Hepatocyte (in vitro differentiated cells): ENCODE results near the gene CDK2AP2.
"Not testable (repeated sequence)": the region's sequence is repeated elsewhere in the genome, so short reads cannot be mapped to it uniquely, and the experiment has no call there.

Experiments used
- EZH2 ChIP-seq: fragments of 200-600 bp; sonication (generic); IDR thresholded peaks from 2 replicates; pipeline ENCODE4 v1.6.1; 2016; ENCODE audit warnings: antibody characterized with exemption, mild to moderate bottlenecking, borderline replicate concordance
- EZH2phosphoT487 ChIP-seq: fragments of 200-600 bp; sonication (generic); IDR thresholded peaks from one replicate; pipeline ENCODE4 v1.6.1; 2018; ENCODE audit warnings: antibody characterized with exemption, mild to moderate bottlenecking, low read depth, moderate library complexity; ENCODE audit not compliant: unreplicated experiment, severe bottlenecking

DNA sequence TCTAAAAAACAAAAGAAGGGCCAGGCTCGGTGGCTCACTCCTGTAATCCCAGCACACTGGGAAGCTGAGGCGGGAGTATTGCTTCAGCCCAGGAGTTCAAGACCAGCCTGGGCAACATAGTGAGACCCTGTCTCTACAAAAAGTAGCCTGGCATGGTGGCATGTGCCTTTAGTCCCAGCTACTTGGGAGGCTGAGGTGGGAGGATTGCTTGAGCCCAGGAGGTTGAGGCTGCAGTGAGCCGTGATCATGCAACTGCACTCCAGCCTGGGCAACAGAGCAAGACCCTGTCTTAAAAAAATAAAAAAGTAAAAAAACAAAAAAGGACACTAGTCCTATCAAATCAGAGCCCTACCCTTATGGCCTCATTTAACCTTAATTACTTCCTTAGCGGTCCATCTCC is 3.6 kb upstream of the CDK2AP2 start:
- not testable (repeated sequence) for TF ChIP-seq EZH2, EZH2phosphoT487
